Choroid plexus epithelial cell (primary cell): Measurements from ENCODE around the gene WWOX.

ENCODE experiments used
- DNase-seq: peaks from one replicate; pipeline ENCODE4 v3.0.0-alpha.2; 2010; ENCODE audit warnings: low read depth
- H3K4me3 ChIP-seq: 2 replicates; pipeline ENCODE4 v1.5.1; 2011; ENCODE audit warnings: low read depth, mild to moderate bottlenecking, control low read depth, low read length, moderate library complexity
- CTCF ChIP-seq: conservative IDR thresholded peaks from 2 replicates; pipeline ENCODE4 v1.5.1; 2011; ENCODE audit warnings: low read depth, mild to moderate bottlenecking, control low read depth, inconsistent platforms, low read length, moderate library complexity

WWOX gene

GRCh38 chr16:78297066-78297666 is 197.7 kb downstream of the WWOX start:
- no peak for TF ChIP-seq CTCF
- no peak for DNase-seq
- no peak overlapping the region for H3K4me3 ChIP-seq

GRCh38 chr16:78298986-78299385 is 199.5 kb downstream of the WWOX start:
- H3K4me3 ChIP-seq: no peak overlapping the region
- DNase-seq: peak; percentile 13
- no peak for TF ChIP-seq CTCF

- H3K4me3 ChIP-seq: no peak overlapping the region
- DNase-seq: no peak
- no peak for TF ChIP-seq CTCF
These were observed 201.0 kb downstream of the WWOX start for GRCh38 chr16:78300469-78300868.

- no peak for DNase-seq
- no peak overlapping the region for H3K4me3 ChIP-seq
These were observed 204.5 kb downstream of the WWOX start for GRCh38 chr16:78303946-78304345.

GRCh38 chr16:78306361-78306760 is 206.9 kb downstream of the WWOX start:
- DNase-seq: no peak
- no peak overlapping the region for H3K4me3 ChIP-seq

More at GRCh38 chr16:78303946-78304345, 204.5 kb downstream of the WWOX start:
- no peak for TF ChIP-seq CTCF

GRCh38 chr16:78307824-78308528 is 208.5 kb downstream of the WWOX start:
- no peak overlapping the region for H3K4me3 ChIP-seq
- TF ChIP-seq CTCF: no peak

More at GRCh38 chr16:78306361-78306760, 206.9 kb downstream of the WWOX start:
- no peak for TF ChIP-seq CTCF

GRCh38 chr16:78309763-78310162 is 210.3 kb downstream of the WWOX start:
- no peak for DNase-seq
- no peak for TF ChIP-seq CTCF
- no peak overlapping the region for H3K4me3 ChIP-seq

More at GRCh38 chr16:78307824-78308528, 208.5 kb downstream of the WWOX start:
- DNase-seq: no peak
